Measurements from ENCODE around the gene KCNMA1.
A peak's percentile ranks its signal among the peaks of the same experiment; 100 is the strongest.

KCNMA1 gene

DNA sequence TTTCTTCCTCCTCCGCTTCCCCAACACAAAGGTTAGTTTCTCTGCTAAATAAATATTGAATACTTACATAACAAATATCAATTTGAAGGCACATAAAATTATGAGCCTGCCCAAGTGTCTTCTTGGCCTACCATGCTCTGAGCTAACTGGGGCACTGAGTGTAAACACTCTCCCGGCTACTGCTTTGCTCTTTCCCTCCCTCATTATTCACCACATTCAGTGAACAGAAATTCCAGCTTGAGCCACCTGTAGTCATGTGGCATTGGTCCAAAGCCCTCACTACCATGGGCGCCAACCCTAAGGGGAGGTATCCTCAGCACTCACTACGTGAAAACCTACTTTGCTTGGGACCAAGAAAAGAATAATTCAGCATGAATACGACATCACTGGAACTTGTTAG is 409.0 kb downstream of the KCNMA1 start:
- Histone ChIP-seq H3K36me3 (ENCODE audit: control insufficient read depth, insufficient read depth, low read length) (no peaks in the 10 kb centered on the region), H3K27ac (ENCODE audit: low read depth, low read length, severe bottlenecking) (no peak overlapping the region), H3K4me3 (ENCODE audit: extremely low read depth, insufficient read depth, low read length, poor library complexity, severe bottlenecking) (no peak overlapping the region), H3K9me3 (ENCODE audit: control insufficient read depth, low read length) (no peaks in the 10 kb centered on the region), H3K4me1 (ENCODE audit: control insufficient read depth, insufficient read depth, low read length, poor library complexity, severe bottlenecking) (peaks cover 21% of the 10 kb centered on the region)
- WGBS, 2 experiments (ENCODE audit: insufficient coverage in 2 of 2) = 88 to 93% methylated on average over 2 to 4 of the region's 5 CpGs

DNA sequence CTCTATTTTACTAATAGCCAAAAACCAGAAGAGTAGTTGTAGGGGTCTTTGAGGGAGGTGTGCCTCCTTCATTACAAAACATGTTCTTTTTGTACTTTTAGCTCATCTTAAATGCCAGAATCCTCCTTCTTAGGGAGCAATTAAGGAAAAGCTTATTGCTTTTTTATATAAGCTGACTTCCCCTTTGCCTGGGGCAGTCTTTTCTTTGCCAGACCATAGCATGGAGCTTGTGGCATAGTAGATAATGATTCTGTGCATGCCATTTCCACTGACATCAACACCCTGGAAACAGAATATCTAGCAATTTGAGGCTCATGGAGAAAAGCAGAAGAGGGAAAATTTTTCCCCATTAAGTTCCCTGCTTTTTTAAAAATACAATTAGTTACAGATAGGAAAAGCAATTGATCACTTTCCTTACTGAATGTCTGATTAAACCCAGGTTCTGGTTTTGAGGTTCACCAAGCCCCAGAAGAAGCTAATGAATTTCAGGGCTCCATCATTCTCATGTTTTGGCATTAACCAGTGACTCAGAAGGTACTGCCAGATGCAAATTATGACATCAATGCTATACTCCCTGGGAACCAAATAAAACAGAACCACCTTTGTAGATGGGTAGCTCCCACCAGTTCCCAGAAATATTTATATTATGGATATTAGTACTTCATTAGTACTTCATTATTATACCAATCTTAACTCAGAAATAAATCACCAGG is 410.6 kb downstream of the KCNMA1 start:
- Histone ChIP-seq H3K36me3 (ENCODE audit: control insufficient read depth, insufficient read depth, low read length) (no peaks in the 10 kb centered on the region), H3K4me1 (ENCODE audit: control insufficient read depth, insufficient read depth, low read length, poor library complexity, severe bottlenecking) (peaks cover 21% of the 10 kb centered on the region), H3K9me3 (ENCODE audit: control insufficient read depth, low read length) (no peaks in the 10 kb centered on the region), H3K27ac (ENCODE audit: low read depth, low read length, severe bottlenecking) (peak overlapping the region; percentile 41), H3K4me3 (ENCODE audit: extremely low read depth, insufficient read depth, low read length, poor library complexity, severe bottlenecking) (no peak overlapping the region)

DNA sequence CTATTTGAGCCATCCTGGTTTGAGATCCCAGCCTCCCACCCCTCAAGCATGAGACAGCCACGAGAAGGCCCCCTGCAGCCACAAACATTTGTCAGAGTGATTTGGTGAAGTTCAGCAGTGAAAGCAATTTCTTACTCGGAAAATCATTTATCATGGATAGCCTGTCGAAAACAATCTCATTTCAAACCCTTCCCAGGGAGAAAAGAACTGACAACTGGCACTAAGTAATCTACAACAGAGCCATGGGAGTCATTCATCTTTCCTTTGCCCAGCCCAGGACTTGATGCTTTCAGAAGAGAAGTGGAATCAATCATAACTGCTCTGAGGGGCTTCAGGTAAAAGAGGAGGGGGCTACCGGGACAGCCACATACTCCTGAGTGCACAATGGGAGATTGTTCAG is 411.2 kb downstream of the KCNMA1 start:
- H3K27ac ChIP-seq (ENCODE audit: low read depth, low read length, severe bottlenecking) = peak overlapping the region; percentile 41
- no peaks in the 10 kb centered on the region for H3K36me3 ChIP-seq (ENCODE audit: control insufficient read depth, insufficient read depth, low read length)
- WGBS, 2 experiments (ENCODE audit: insufficient coverage in 2 of 2) = 75% methylated on average over 2 of the region's 4 CpGs; no CpG with 5 or more reads in 1 of the 2 experiments
- H3K4me1 ChIP-seq (ENCODE audit: control insufficient read depth, insufficient read depth, low read length, poor library complexity, severe bottlenecking) = peaks cover 21% of the 10 kb centered on the region
- H3K9me3 ChIP-seq (ENCODE audit: control insufficient read depth, low read length) = no peaks in the 10 kb centered on the region
- no peak overlapping the region for H3K4me3 ChIP-seq (ENCODE audit: extremely low read depth, insufficient read depth, low read length, poor library complexity, severe bottlenecking)

DNA sequence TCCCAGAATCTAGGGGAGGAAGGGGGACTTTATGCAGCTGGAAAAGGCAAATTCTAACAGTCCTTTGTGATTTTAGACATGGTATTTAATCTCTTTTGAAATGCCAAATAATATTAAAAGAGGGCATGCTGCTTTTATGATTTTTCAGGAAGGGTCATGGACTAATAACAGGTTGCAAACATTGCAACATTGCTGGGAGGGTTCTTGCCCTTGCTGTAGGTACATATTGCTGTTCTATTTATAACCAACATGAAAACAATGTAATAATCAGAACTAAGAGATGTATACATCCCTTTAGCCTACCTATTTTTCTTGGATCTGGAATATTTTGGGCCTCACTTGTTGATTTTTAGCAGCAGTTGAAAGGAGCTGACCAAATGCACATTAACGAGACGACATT is 411.6 kb downstream of the KCNMA1 start:
- H3K4me1 ChIP-seq (ENCODE audit: control insufficient read depth, insufficient read depth, low read length, poor library complexity, severe bottlenecking) = peaks cover 21% of the 10 kb centered on the region
- no peak overlapping the region for H3K4me3 ChIP-seq (ENCODE audit: extremely low read depth, insufficient read depth, low read length, poor library complexity, severe bottlenecking)
- no peaks in the 10 kb centered on the region for H3K36me3 ChIP-seq (ENCODE audit: control insufficient read depth, insufficient read depth, low read length)
- no peak overlapping the region for H3K27ac ChIP-seq (ENCODE audit: low read depth, low read length, severe bottlenecking)
- H3K9me3 ChIP-seq (ENCODE audit: control insufficient read depth, low read length) = no peaks in the 10 kb centered on the region
- 68 to 80% methylated on average over 2 of the region's 2 CpGs for WGBS, 2 experiments (ENCODE audit: insufficient coverage in 2 of 2)

DNA sequence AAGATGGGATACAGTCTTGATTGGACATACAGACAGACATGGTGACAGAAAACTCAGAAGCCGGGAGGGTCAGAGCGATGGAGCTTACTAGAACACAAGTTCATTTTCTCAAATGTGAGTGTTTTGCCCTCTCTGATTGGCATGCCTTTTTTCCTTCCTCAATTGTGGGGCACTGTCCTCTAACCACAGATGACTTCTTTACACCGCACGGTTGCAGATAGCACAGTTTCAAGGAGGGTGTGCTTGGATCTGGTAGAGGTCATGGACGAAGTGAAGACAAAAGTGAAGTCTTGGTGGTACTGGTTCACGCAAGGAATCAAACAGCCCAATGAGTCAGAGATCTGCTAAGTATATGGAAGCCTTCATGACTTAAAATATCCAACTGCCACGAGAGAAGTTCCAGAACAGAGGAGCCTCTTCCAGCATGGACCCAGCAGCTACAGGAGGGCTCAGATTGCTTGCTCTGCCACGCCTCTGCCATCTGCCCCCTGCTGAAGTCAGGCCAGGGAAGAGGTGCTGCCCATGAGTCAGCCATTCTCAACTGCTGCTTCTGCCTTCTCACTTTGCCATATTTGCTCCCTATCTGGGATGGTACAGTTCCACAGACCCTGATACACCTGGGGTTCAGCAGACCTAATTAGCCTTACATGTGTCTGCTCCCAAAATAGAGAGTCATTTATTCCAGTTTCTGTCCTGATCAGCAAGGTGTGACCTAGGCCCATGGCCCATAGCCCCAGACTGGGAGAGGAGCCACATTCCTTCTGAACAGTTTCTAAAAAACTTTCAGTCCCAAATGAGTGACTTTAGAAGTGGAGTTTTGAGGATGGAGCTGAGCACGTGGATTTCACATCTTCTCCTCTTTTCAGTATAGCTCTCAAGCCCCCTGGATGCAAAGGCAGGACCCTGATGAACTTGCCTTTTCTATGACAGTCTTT is 413.8 kb downstream of the KCNMA1 start:
- no peaks in the 10 kb centered on the region for H3K9me3 ChIP-seq (ENCODE audit: control insufficient read depth, low read length)
- H3K4me1 ChIP-seq (ENCODE audit: control insufficient read depth, insufficient read depth, low read length, poor library complexity, severe bottlenecking) = peaks cover 16% of the 10 kb centered on the region
- H3K36me3 ChIP-seq (ENCODE audit: control insufficient read depth, insufficient read depth, low read length) = no peaks in the 10 kb centered on the region
- H3K27ac ChIP-seq (ENCODE audit: low read depth, low read length, severe bottlenecking) = no peak overlapping the region
- 89 to 95% methylated on average over 5 to 6 of the region's 9 CpGs for WGBS, 2 experiments (ENCODE audit: insufficient coverage in 2 of 2)
- no peak overlapping the region for H3K4me3 ChIP-seq (ENCODE audit: extremely low read depth, insufficient read depth, low read length, poor library complexity, severe bottlenecking)

DNA sequence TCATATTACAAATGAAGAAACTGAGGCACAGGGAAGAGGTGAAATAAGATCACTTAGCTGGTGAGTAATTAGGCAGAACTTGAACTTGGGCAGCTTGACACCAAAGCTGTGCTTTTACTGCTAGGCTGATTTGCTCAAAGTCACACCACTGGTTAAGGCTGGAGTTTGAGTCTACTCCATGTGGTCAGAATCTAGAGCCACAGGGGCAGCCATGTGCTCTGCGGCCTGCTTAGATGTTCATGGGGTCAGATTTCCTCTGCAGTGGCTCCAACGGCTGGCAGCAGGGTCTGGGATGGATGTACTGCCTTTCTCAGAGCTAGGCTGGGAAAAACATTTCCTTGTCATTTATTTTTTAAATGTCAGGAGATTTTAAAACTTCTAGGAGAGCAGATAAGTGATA is 417.5 kb downstream of the KCNMA1 start:
- H3K9me3 ChIP-seq (ENCODE audit: control insufficient read depth, low read length) = no peaks in the 10 kb centered on the region
- H3K4me3 ChIP-seq (ENCODE audit: extremely low read depth, insufficient read depth, low read length, poor library complexity, severe bottlenecking) = no peak overlapping the region
- H3K4me1 ChIP-seq (ENCODE audit: control insufficient read depth, insufficient read depth, low read length, poor library complexity, severe bottlenecking) = no peaks in the 10 kb centered on the region
- no peaks in the 10 kb centered on the region for H3K36me3 ChIP-seq (ENCODE audit: control insufficient read depth, insufficient read depth, low read length)
- no peak overlapping the region for H3K27ac ChIP-seq (ENCODE audit: low read depth, low read length, severe bottlenecking)
- WGBS, 2 experiments (ENCODE audit: insufficient coverage in 2 of 2) = 92% methylated on average over 2 of the region's 2 CpGs

DNA sequence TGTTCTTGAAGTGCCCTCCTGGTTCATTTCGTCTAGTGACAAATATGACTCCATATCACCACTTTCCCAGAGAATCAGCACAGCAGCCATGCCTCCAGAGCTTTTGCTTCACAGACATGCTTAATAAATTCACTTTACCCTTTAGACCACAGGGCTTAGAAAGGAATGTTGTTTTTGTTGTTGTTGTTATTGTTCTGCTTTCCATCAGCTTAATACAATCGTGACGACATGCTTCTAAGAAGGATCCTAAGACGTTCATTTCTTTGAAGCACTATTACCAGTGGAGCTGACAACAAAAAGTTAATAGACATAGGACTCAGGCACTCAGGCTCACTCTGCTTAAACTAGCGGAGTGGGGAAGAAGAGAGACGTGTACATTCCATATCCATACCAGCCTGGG is 418.6 kb downstream of the KCNMA1 start:
- WGBS, 2 experiments (ENCODE audit: insufficient coverage in 2 of 2) = 80% methylated on average over 5 of the region's 6 CpGs; no CpG with 5 or more reads in 1 of the 2 experiments
- Histone ChIP-seq H3K4me1 (ENCODE audit: control insufficient read depth, insufficient read depth, low read length, poor library complexity, severe bottlenecking) (no peaks in the 10 kb centered on the region), H3K9me3 (ENCODE audit: control insufficient read depth, low read length) (no peaks in the 10 kb centered on the region), H3K4me3 (ENCODE audit: extremely low read depth, insufficient read depth, low read length, poor library complexity, severe bottlenecking) (no peak overlapping the region), H3K27ac (ENCODE audit: low read depth, low read length, severe bottlenecking) (no peak overlapping the region), H3K36me3 (ENCODE audit: control insufficient read depth, insufficient read depth, low read length) (no peaks in the 10 kb centered on the region)

DNA sequence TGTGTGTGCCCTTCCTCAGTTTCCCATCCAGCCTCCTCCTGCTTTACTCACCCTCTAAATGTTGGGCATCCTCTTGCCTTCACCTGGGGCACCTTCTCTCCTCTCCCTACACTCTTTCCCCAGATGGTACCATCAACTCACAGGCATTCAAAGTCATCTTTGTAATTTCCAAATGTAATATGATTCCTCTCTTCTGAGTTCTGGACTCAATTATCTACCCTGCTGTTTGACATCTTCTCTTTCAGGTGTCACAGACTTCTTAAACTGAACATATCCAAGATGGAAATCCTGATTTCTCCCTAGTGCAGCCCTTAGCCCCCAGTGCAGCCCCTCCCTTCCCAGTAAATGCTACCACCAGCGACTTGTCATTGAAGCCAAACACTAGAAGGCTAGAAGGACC is 422.8 kb downstream of the KCNMA1 start:
- H3K36me3 ChIP-seq (ENCODE audit: control insufficient read depth, insufficient read depth, low read length) = no peaks in the 10 kb centered on the region
- no peaks in the 10 kb centered on the region for H3K4me1 ChIP-seq (ENCODE audit: control insufficient read depth, insufficient read depth, low read length, poor library complexity, severe bottlenecking)
- H3K27ac ChIP-seq (ENCODE audit: low read depth, low read length, severe bottlenecking) = no peak overlapping the region
- peaks cover 5% of the 10 kb centered on the region for H3K9me3 ChIP-seq (ENCODE audit: control insufficient read depth, low read length)
- 91 to 93% methylated on average over 1 of the region's 1 CpG for WGBS, 2 experiments (ENCODE audit: insufficient coverage in 2 of 2)
- no peak overlapping the region for H3K4me3 ChIP-seq (ENCODE audit: extremely low read depth, insufficient read depth, low read length, poor library complexity, severe bottlenecking)

DNA sequence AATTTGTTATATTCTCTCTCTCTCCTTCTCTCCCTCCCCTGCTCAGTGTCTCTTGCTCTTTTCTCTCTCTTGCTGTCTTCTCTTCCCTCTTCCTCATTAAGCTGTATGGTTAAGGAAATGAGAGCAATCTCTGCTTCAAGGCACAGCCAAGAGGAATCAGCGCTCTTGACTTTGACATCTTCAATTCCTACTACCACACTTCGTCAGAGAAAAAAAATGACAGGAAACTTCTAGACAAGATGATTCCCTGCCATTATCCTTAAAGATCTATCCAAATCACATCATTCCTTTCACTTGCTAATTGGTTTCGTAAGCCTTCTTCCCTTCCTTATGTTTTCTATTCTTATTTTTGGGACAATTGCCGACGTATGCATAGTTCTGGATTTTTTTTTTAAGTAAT is 425.0 kb downstream of the KCNMA1 start:
- H3K36me3 ChIP-seq (ENCODE audit: control insufficient read depth, insufficient read depth, low read length) = no peaks in the 10 kb centered on the region
- no peaks in the 10 kb centered on the region for H3K4me1 ChIP-seq (ENCODE audit: control insufficient read depth, insufficient read depth, low read length, poor library complexity, severe bottlenecking)
- no peak overlapping the region for H3K27ac ChIP-seq (ENCODE audit: low read depth, low read length, severe bottlenecking)
- peaks cover 5% of the 10 kb centered on the region for H3K9me3 ChIP-seq (ENCODE audit: control insufficient read depth, low read length)
- 71 to 96% methylated on average over 2 of the region's 5 CpGs for WGBS, 2 experiments (ENCODE audit: insufficient coverage in 2 of 2)
- no peak overlapping the region for H3K4me3 ChIP-seq (ENCODE audit: extremely low read depth, insufficient read depth, low read length, poor library complexity, severe bottlenecking)

DNA sequence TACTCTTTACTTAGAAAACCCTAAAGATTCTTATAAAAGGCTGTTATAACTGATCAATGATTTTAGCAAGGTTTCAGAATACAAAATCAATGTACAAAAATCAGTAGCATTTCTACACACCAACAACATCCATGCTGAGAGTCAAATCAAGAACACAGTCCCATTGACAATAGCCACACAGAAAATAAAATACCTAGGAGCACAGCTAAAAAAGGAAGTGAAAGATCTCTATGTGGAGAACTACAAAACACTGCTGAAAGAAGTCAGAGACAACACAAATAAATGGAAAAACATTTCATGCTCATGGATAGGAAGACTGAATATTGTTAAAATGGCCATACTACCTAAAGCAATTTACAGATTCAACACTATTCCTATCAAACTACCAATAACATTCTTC is 427.0 kb downstream of the KCNMA1 start:
- H3K9me3 ChIP-seq (ENCODE audit: control insufficient read depth, low read length) = peaks cover 5% of the 10 kb centered on the region
- no peak overlapping the region for H3K27ac ChIP-seq (ENCODE audit: low read depth, low read length, severe bottlenecking)
- H3K4me1 ChIP-seq (ENCODE audit: control insufficient read depth, insufficient read depth, low read length, poor library complexity, severe bottlenecking) = no peaks in the 10 kb centered on the region
- H3K4me3 ChIP-seq (ENCODE audit: extremely low read depth, insufficient read depth, low read length, poor library complexity, severe bottlenecking) = no peak overlapping the region
- no peaks in the 10 kb centered on the region for H3K36me3 ChIP-seq (ENCODE audit: control insufficient read depth, insufficient read depth, low read length)

DNA sequence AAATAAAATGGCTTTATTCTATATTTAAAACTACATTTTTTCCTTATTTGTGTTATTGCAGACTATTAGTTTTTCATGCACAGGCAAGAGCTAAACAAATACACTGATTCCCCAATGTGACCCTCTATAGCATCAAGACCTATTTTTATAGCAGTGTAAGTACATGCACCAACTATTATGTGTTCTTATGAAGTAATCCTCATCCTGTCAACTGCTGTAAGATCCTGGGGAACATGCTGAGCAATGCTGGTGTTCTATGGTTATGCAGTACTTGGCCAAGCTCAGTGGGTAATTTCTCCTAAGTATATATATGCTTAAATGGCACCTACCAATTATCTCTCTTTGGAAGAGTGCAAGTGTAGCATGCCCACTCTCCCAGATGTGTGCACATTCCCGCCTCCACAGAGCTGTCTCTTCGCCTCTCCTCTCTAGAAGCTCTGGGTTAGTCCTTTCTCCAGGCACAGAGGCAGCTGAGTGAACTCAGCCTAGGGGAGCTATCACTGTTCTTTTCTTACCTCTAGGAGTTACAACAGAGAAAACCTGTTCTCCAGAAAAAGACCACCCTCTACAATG is 428.8 kb downstream of the KCNMA1 start:
- Histone ChIP-seq H3K4me3 (ENCODE audit: extremely low read depth, insufficient read depth, low read length, poor library complexity, severe bottlenecking) (no peak overlapping the region), H3K9me3 (ENCODE audit: control insufficient read depth, low read length) (peaks cover 15% of the 10 kb centered on the region), H3K36me3 (ENCODE audit: control insufficient read depth, insufficient read depth, low read length) (no peaks in the 10 kb centered on the region), H3K4me1 (ENCODE audit: control insufficient read depth, insufficient read depth, low read length, poor library complexity, severe bottlenecking) (no peaks in the 10 kb centered on the region), H3K27ac (ENCODE audit: low read depth, low read length, severe bottlenecking) (no peak overlapping the region)
- WGBS, 2 experiments (ENCODE audit: insufficient coverage in 2 of 2) = 89 to 94% methylated on average over 2 of the region's 2 CpGs

All from mesodermal cell (in vitro differentiated cells).